ENCODE results near the gene RPL31.

RPL31 gene

DNA sequence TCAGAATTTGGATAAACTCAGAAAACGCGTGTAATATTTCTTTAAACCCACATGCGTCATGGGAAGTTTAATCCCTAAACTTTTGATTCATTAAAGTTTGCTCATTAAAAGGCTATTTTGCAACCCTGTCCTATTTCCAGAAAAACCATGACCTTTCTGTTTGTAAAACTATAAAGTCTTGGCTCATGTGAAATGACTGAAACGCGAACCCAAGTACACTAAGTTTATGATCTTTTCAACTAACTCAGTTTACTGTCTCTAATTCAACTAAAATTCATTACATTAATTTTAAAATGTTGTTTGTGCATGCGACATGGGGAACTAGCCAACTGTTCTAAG is 3.9 kb upstream of the RPL31 start:
- no peak for DNase-seq

DNA sequence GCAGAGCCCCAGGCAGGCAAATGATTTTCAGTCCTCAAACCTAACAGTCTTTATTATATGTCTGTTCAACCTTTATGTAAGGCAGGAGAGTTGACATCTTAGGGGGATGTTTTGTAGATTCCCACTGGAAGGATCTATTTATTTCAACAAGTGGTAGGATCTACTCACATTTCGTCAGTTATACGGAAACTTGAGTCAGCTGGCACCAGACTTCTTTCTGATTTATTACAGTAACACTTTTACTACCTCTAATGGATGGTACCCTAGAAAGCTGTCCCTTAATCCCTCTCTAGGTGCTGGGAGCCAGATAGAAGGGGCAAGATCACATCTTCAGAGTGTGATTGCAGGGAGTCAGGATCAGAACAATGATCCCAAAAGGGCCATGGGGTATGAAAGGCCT is 2.1 kb upstream of the RPL31 start:
- no peak for DNase-seq

DNA sequence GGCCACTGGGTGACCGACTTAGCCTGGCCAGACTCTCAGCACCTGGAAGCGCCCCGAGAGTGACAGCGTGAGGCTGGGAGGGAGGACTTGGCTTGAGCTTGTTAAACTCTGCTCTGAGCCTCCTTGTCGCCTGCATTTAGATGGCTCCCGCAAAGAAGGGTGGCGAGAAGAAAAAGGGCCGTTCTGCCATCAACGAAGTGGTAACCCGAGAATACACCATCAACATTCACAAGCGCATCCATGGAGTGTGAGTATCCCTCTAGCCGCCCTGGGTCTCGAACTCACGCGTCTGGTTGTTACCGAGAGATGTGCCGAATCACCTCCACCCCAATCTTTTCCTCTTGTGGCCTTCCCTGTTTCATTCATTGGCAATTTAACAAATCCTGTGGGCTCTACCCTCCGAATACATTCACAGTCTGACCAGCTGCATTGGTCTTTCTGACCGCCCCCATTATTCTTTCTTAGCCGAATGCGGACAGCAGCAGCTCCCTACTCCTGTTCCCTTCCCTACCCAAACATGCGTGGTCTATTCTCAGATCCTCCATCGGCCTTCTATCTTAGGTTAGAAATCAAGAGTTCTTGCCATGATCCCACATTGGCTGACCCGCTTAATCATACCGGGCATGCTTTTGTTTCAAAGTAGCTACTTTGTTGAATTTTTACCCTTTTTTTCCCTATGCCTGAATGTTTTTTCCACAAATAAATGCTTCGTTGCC is 631 bp downstream of the RPL31 start:
- no peak for DNase-seq

DNA sequence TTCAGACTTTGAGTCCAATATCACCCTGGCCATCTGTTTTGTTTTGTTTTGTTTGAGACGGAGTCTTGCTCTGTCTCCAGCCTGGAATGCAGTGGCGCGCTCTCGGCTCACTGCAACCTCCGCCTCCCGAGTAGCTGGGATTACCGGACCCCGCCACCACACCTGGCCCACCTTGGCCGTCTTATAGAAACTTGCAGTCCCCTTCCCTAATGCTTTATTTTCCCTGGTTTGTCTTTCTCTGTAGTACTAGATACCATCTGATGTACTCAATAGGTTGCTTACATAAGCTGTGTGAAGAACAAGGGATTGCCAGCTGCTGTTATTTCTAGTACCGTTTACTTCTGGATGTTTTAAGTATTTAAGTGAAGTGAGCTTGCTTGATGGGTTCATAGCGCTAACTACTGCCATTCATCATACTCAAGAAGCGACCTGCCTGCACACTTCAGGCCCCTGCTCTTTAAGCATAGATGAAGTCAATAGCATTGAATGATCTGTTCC is 1.2 kb downstream of the RPL31 start:
- DNase-seq = no peak

DNA sequence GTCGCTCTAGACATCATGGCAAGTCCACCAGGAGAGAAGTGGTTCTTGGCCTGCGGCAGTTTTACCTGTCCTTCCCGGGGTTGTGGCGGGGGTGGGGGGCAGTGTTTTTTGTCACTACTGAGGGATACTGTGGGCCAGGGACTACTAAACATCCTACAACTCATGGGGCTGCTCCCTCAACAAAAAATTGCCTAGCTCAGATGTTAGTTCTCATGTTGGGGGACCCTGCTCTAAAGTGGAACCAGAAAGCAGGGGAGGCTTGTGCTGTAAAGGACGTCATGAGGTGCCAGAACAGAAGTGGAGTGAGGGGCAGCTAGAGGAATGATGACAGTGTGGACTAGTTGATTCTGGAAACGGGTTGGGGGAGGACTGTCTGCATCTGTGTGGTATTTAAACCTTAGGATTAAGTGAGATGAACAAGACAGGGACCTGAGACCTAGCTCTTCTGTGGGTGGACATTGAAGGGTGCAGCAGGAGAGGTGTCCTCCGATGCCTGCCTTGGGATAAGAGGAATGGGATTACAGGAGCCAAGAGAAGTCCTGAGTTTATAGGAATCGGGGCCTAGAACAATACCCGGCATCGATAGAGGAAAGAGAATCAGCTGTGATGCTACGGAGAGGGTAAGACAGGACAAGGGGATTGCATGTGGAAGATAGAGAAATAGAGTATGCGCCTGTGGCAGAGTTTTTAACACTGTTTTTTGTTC is 2.7 kb downstream of the RPL31 start:
- DNase-seq = no peak

DNA sequence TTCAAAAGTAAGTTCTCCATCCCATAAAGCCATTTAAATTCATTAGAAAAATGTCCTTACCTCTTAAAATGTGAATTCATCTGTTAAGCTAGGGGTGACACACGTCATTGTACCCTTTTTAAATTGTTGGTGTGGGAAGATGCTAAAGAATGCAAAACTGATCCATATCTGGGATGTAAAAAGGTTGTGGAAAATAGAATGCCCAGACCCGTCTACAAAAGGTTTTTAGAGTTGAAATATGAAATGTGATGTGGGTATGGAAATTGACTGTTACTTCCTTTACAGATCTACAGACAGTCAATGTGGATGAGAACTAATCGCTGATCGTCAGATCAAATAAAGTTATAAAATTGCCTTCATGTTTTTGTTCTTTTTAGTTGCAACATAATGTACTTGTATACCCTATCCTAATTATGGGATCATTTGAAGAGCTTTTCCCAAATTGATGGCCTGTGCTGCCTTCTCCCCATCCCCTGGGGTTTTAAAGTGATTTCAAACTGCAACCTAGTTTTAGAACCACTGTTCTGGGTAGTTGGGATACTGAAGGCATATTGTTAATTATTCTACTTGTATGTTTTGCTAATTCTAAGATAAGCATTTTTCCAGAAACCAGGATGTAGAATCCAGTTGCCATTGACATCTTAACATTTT is 4.1 kb downstream of the RPL31 start:
- no peak for DNase-seq

DNA sequence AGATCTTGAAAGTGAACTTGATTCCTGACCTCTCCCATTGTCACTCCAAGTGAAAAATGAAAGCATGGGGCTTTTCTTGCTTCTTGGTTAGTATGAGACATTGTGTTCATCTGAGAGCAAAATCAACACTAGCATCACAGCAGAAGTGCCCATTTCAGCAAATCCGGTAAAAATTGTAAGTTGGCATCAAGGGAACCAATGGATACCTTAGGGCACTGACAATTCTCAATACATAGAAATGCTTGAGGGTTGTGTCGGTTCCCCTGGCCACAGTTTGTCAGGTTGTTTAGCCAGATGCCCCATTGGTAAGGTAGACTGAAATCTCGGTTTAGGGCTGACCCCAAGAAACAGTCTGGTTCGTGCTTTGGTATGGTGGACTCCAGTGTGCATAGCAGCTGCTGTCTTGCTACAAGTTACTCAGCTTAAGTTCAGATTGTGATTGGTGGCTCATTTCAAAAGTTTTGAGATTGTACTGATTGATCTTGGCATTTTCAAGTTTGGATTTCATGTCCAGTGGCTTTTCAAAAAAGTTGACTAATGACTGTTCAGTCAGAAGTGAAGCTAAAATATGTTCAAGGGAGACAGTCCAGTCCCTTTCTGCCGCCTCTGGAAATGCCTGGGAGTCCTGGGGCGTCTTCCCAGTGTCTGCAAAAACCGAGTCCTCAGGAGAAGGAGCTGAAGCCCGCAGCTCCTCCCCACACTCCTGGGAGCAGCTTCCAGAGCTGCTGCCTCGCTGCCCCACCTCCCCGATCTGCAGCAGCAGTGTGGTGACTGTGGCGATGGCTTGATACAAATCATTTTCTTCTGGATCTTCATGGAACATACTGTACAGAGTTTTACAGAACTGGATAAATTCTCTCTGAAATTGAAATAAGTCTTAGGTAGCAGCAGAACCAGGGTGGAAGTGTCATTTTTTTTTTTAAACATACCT is 5.6 kb downstream of the RPL31 start:
- DNase-seq = no peak

DNA sequence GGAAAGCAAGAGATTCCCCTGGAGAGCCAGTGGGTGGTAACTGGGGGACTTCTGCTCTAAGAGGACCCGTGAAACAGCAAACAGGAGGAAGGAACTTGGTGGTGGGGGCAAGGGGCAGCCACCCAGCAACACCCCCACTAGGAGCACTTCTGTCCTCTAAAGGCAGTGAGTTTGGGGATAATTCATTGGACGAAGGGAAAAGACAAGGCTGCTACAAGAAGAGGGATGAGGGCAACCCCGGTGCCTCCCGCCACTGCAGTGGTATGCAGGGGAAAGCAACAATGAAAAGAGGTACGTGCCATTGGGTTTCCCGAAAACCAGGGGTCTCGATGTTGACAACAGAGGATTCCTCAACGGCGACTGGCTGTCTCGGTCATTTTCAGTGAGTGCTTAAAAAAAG is 9.1 kb downstream of the RPL31 start:
- DNase-seq = no peak

DNA sequence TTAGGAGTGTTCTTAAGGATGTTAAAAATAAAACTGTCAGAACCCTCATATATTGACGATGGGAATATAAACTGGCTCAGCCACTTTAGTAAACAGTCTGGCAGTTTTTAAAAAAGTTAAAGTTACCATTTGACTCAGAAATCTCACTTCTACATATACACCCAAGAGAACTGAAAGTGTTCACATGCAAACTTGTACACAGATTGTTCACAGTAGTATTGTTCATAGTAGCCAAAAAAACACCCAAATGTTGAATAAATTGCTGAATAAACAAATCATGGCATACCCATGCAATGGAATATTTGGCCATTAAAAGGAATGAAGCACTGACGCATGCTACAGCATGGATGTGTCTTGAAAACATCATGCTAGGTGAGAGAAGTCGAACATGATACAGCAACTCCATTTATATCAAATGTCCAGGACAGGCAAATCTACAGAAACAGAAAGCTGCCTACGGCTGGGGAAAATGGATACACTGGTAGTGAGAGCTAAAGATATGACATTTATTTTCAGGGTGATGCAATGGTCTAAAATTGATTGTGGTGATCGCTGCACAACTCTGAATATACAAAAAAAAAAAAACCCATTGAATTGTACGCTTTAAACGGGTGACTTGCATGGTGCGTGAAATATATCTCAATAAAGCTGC is 10.1 kb downstream of the RPL31 start:
- DNase-seq = no peak

DNA sequence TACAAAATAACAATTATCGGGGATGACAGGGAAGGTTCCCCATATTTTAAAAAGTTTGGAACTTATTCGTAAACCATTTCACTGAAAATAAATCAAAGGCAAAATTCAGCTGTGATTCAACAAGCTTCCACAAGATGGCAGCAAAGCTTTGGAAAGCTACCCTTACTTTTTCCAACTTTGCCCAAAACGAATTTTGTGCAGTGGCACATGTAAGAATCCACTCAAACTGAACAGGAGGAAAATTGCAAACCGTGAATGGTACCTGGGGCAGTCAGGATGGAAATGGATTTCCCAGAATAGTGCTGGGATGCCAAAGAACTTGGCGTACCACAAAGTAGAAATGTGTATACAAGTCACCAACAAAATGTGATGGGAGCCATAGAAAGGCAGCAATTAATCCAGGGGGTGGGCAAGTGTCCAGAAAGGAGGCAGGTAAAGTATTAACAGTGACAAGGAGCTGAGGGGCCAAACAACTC is 10.7 kb downstream of the RPL31 start:
- DNase-seq = peak; percentile 42

DNA sequence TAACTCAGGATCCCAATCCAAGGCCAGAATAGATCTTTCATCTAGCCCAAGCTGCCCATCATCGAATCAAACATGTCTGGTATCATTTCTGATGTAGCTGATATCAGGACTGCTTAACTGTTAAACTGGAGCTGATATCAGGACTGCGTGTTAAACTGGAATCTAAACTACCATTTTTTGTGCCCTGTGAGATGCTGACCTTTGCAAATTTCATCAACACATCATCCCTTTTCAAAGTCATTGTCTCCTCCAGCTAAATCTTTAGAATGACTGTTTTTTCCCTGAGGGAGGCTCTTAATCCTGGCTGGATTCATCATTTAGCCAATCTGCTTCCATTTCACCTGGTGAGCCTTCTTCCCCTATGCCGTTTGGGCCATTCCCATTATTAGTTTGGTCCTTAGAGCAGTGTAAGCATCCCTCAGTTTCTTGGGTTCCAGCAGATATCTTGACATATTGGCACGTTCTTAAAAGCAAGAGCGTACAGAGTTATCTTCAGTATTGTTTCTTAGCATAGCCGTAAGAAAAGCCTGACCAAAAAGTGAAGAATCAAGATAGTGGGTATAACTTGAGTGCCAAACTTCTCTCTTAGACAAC is 12.3 kb downstream of the RPL31 start:
- DNase-seq = no peak

DNA sequence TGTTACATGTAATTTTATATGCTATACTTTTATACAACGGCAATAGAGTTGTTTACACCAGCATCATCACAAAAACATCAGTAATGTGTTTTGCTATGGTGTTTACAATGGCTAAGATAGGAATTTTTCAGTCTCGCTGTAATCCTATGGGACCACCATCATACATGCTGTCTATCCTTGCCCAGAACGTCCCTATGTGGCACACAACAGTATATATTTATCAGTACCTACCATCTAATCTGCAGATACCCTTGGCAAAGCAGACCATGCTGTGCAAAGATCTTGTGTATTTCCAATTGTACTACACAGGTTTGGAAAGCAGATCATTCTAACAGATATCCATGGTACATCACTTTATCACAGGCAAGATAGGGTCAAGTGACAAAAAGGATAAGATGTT is 15.3 kb downstream of the RPL31 start:
- no peak for DNase-seq

DNA sequence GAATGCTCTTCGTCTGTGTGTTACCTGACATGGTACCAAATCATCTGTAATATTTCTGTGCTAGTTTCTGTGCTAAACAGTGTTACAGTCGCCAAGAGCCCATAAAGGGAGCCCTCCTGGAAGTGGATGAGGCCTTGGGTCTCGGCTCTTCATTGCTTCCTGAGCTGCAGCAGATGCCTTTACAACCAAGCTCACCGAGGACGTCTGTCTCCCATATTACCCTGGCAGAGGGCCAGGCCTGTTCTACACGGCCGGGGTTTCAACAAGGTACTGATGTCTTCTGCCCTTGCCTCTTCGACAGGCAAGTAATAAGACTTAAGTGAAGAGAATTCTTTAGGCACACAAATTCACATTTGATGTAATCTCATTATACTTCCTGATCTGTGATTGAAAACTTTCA is 16.8 kb downstream of the RPL31 start:
- no peak for DNase-seq

DNA sequence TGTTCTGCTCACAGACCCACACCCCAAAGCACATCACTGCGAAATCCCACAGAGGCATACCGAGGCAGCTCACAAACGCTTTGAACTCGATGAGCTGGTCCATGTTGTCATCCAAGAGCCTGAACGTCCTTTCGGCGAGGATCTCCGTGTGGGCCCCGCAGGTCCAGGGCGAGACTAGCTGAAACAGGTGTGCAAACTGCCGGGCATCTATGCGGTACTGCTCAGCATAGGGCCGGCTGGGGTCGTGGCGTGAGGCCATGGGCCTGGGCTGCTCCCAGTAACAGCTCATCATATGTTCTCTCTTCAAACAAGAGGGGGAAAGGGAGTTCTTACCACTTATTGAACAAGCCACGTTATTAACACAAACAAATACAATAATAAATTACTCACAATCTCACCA is 20.1 kb downstream of the RPL31 start:
- no peak for DNase-seq

DNA sequence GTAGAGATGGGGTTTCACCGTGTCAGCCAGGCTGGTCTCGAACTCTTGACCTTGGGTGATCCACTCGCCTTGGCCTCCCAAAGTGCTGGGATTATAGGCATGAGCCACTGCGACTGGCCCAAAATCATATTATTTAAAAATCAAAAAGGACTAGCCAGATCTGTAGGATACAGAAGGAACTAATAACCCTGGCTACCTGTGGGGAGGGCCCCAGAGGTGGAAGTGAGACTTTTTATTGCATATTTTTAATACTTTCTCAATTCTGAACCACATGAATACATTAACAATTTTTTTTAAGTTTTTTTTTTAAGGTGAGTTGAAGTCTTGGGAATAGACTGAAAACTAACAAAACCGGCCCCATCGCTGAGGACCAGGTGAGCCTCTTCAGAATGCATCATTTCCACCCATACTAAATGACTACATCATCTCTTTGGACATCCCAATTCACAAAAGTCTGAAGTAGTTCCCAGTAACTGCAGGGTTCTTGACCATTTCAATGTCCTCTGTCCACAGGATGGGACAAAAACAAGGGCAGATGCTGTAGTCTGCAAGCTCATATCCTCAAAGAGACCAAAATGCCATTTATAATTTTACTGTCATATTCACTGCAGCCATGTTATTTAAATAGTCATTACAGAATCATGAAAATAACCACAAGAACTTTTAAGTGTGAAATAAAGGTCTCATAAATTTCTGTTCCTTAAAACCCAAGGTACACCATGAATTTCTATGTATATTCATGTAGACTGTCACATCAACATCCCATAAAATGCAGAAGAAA is 21.4 kb downstream of the RPL31 start:
- DNase-seq = no peak

DNA sequence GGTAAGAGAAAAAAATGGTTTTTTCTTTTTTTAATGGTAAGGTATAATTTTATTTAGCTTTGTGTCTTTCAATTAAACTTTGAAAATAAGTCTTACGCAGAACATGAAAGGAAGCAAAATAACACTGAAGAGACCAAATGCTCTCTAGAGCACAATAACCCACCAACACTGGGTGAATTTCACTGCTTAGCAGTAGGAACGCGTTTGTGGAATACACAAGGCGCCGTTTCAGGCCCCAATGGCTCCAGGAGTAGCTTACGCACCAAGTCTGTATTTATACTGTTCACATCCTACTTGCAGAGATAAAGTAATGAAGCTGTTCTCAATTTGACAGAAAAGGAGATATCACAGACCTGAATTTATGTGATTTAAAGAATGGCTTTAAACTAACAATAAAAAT is 23.5 kb downstream of the RPL31 start:
- no peak for DNase-seq

DNA sequence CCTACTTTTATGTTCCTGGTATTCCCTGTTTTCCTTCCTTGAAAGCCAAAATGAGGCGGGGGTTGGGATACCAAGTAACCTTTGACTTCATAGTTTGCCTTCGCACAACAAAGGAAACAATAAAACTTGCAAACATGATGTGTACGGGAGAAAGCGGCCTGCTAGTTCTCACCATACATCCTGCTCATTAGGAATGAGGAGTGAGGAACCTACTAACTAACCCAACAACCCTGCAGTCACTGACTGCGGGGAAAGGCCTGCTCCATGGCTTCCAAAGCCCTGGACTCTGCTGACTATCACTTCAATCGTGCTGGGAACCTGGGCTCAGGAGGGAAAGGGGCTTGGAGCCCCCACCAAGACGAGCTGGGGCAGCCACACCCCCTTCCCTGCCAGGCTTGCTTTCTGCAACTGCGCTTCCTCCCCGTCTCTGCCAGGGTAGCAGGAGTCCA is 24.2 kb downstream of the RPL31 start:
- DNase-seq = no peak

DNA sequence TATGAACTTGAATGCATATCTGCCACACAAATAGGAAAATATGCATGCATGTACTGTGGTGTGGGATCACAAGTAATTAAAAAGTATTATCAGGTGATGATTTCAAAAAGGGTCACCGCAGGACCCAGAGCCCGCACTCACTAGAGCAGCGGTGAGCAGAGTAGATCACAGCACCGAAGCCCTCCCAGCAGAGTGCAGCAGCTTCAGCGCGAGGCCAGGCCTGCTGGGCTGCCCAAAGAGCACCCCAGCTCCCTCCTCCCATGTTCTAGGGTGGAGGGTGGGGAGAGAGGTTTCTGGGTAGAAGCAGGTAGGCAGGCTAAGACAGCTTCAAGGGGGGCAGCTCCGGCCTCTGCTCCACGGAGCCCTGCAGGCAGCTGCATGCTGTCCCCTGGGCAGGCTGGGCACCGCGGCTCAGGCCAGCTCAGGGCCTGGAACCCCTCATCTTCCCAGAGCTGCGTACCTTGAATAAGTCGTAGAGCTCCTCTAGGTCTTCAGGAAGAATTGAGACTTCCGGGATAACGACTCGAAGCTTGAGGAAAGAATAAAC is 24.9 kb downstream of the RPL31 start:
- DNase-seq = no peak

DNA sequence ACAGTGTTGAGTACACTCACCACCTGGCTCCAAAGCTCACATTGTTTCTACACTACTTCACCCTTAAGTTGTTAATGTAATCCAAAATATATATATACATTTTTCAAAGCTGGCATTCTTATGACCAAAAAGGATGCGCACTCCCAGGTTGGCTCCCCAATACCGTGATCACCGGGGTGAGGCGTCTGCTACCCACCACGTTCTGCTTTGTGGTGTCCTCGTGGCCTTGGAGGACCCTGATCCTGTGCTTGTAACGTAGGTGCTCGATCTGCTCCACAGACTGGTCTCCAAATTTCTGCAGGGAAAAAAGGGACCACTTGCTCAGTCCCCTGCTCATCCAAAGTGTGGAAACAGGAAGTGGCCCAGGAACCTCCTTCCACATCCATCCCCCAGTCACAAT is 25.8 kb downstream of the RPL31 start:
- DNase-seq = no peak

DNA sequence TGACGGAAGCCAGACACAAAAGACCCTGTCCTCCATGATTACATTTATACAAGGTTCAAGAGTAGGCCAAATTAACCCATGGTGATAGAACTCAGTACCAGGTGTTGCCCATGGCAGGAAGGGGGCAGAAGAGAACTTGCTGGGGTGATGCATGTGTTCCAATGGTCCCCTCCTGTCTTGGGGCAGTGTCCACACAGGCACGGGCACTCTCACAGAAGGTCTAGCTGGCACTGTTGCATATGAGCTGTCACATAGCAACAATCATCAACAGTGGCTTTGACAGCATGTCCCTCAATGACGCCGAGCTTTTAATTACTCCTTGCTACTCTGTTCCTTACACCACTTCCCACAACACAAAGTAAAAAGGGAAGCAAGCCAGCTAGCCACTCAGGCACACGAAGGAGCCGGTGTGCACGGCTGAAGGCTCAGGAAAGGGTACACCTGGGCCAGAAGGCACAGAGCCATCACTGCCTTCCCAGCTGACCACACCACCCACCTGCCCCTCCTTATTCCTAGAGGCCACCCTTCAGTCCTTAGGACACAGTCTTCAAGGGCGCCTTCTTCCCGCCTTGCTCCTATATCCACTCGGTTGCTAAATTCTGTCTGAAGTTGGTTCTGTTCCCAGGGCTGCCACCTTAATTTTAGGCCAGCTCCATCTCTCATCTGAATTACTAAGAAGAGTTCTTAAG is 28.9 kb downstream of the RPL31 start:
- no peak for DNase-seq
